Karpas-422 (cell line): Measurements from ENCODE around the gene POLR2F. TPM values are rescaled to one million over a fixed set of nuclear protein-coding genes. Genes with fewer than 3 reads are reported as not detected.

Source experiments
- DNase-seq: peaks from one replicate; pipeline ENCODE4 v3.0.0-alpha.2; 2015
- H2AFZ ChIP-seq: fragments of 200-600 bp; sonication (generic); 2 replicates; pipeline ENCODE4 v1.6.1; 2014; ENCODE audit warnings: antibody characterized with exemption, low read length, mixed read lengths
- H3K27ac ChIP-seq: fragments of 200-600 bp; sonication (generic); 2 replicates; pipeline ENCODE4 v1.5.1; 2014; ENCODE audit warnings: mild to moderate bottlenecking, low read length, moderate library complexity
- H3K27me3 ChIP-seq: fragments of 200-600 bp; sonication (generic); 2 replicates; pipeline ENCODE4 v1.6.1; 2014; ENCODE audit warnings: low read length, mixed read lengths
- H3K36me3 ChIP-seq: fragments of 200-600 bp; sonication (generic); 2 replicates; pipeline ENCODE4 v1.6.1; 2014; ENCODE audit warnings: low read length, mixed read lengths; ENCODE audit not compliant: insufficient read depth
- H3K4me1 ChIP-seq: fragments of 200-600 bp; sonication (generic); 2 replicates; pipeline ENCODE4 v1.6.1; 2014; ENCODE audit warnings: mild to moderate bottlenecking, low read length, mixed read lengths
- H3K4me2 ChIP-seq: fragments of 200-600 bp; sonication (generic); 2 replicates; pipeline ENCODE4 v1.6.1; 2014; ENCODE audit warnings: low read length, low read depth, mild to moderate bottlenecking; ENCODE audit not compliant: poor library complexity, severe bottlenecking
- H3K4me3 ChIP-seq: fragments of 200-600 bp; sonication (generic); 2 replicates; pipeline ENCODE4 v1.5.1; 2014; ENCODE audit warnings: mild to moderate bottlenecking, antibody characterized with exemption, low read length, mixed read lengths
- H3K79me2 ChIP-seq: fragments of 200-600 bp; sonication (generic); 2 replicates; pipeline ENCODE4 v1.6.1; 2014; ENCODE audit warnings: mild to moderate bottlenecking, low read length, mixed read lengths
- H3K9ac ChIP-seq: fragments of 200-600 bp; sonication (generic); 2 replicates; pipeline ENCODE4 v1.6.0; 2014; ENCODE audit warnings: low read length
- H3K9me2 ChIP-seq: fragments of 200-600 bp; sonication (generic), shearing (Covaris generic); replicated peaks from 2 replicates; pipeline ENCODE4 v1.6.0; 2014; ENCODE audit warnings: mild to moderate bottlenecking, low read length, moderate library complexity; ENCODE audit not compliant: insufficient read depth
- H3K9me3 ChIP-seq: fragments of 300-700, 200-600 bp; sonication (generic); 2 replicates; pipeline ENCODE4 v1.6.1; 2014; ENCODE audit warnings: low read length, mixed read lengths
- H4K20me1 ChIP-seq: fragments of 200-600 bp; sonication (generic); 2 replicates; pipeline ENCODE4 v1.6.1; 2014; ENCODE audit warnings: mild to moderate bottlenecking, antibody characterized with exemption, low read length, low read depth; ENCODE audit not compliant: insufficient read depth
- total RNA-seq: library from RNA; depleted of rRNA; stranded (reverse); fragments of >200 nt; shearing (Covaris generic); gene quantifications from 2 replicates; pipeline ENCODE4 v1.2.3, GENCODE V29; 2014; ENCODE audit warnings: low replicate concordance

Gene POLR2F
- total RNA-seq, 1 experiment from 2014 or later: 41.9 TPM

DNA sequence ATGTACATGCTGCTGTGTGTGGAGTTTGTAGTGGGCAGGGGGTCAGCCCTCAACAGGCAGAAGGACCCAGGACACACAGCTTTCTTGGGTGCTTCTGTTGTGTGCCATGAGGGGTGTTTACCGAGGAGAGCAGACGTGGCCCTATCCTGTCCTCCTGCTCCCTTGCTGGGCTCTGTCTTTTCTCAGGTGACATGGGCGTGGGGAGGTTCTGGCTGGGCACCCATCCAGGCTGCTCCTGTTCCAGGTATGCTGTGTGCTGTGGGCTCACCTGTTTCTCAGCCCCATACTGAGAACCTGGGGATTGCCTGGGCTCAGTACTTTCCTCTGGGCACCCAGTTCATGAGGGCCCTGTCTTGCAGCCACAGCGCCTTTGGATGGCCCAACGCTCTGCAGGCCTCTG is 24.1 kb upstream of the POLR2F start:
- H3K27ac ChIP-seq: no peak overlapping the region
- peaks cover 48% of the 10 kb centered on the region for H3K4me1 ChIP-seq
- H3K9me3 ChIP-seq: no peaks in the 10 kb centered on the region
- H3K9ac ChIP-seq: no peak overlapping the region
- no peaks in the 10 kb centered on the region for H3K9me2 ChIP-seq
- DNase-seq: no peak
- no peaks in the 10 kb centered on the region for H3K79me2 ChIP-seq
- no peak overlapping the region for H3K4me3 ChIP-seq
- 0 out of 2 replicates have a peak, but pooled peaks cover 5% of the 10 kb centered on the region for H4K20me1 ChIP-seq
- peaks cover 6% of the 10 kb centered on the region for H3K36me3 ChIP-seq
- no peaks in the 10 kb centered on the region for H3K27me3 ChIP-seq
- H2AFZ ChIP-seq: no peak overlapping the region
- no peak overlapping the region for H3K4me2 ChIP-seq

DNA sequence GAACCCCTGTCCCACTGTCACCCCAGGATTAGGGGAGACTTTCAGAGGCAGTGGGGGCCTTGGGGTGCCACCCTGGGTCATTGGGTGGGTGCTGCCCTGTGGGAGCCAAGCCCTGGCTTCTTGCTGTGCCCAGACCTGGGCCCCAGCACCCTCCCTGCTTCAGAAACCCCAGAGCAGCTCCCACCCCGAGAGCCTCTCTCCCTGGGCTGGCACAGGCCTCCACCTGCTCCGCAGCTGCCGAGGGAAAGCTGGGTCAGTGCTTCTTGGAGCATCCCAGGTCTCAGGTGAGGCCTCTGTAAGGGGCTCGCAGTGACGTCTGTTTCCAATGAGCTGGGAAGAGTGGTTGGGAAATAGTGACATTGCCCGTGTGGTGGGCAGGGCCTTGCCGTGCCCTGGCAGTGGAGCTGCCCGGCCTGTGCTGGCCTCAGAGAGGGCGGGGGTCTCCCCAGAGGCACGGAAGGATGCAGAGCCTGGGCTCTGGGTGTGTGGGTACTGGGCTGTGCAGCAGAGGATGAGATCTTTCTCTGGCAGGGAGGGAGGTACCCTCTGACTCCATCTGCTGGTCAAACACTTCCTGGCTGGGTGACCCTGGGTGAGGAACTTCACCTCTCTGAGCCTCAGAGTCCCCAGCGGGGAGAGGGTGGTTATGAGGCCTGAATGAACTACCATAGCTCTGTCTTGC is 23.1 kb upstream of the POLR2F start:
- H3K27ac ChIP-seq: peak overlapping the region; percentile 90
- 0 out of 2 replicates have a peak, but pooled peaks cover 5% of the 10 kb centered on the region for H4K20me1 ChIP-seq
- H3K4me2 ChIP-seq: peak overlapping the region; percentile 57
- H3K9me3 ChIP-seq: no peaks in the 10 kb centered on the region
- H3K9ac ChIP-seq: peak overlapping the region; percentile 37; the same call in 1 of the 2 replicates
- peaks cover 48% of the 10 kb centered on the region for H3K4me1 ChIP-seq
- peaks cover 6% of the 10 kb centered on the region for H3K36me3 ChIP-seq
- no peak overlapping the region for H2AFZ ChIP-seq
- peak; percentile 76 for DNase-seq
- H3K79me2 ChIP-seq: no peaks in the 10 kb centered on the region
- no peak overlapping the region for H3K4me3 ChIP-seq
- no peaks in the 10 kb centered on the region for H3K9me2 ChIP-seq
- H3K27me3 ChIP-seq: no peaks in the 10 kb centered on the region

DNA sequence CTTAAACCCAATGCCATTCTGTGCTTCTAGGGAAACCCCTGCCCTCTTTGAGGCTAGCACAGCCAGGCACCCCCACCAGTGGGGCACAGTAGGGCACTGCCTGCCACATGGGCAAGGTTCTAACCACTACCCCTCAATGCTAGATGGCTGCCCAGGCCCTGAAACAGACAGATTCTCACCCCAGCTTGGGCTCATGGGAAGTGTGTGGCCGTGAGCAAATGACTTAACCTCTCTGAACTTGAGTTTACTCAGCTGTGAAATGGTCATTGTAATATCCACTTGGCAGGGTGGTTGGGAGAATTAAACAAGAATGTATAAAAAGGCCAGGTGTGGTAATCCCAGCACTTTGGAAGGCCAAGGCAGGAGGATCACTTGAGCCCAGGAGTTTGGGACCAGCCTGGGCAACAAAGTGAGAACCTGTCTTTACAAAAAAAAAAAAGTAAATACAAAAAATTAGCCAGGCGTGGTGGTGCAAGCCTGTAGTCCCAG is 22.5 kb upstream of the POLR2F start:
- Histone ChIP-seq H4K20me1 (0 out of 2 replicates have a peak, but pooled peaks cover 5% of the 10 kb centered on the region), H3K27me3 (no peaks in the 10 kb centered on the region), H2AFZ (no peak overlapping the region), H3K9me3 (no peaks in the 10 kb centered on the region), H3K9ac (peak overlapping the region; percentile 37; the same call in 1 of the 2 replicates), H3K27ac (peak overlapping the region; percentile 90), H3K9me2 (no peaks in the 10 kb centered on the region), H3K4me1 (peaks cover 48% of the 10 kb centered on the region), H3K36me3 (peaks cover 6% of the 10 kb centered on the region), H3K4me3 (no peak overlapping the region), H3K79me2 (no peaks in the 10 kb centered on the region), H3K4me2 (peak overlapping the region; percentile 57)
- DNase-seq: no peak

DNA sequence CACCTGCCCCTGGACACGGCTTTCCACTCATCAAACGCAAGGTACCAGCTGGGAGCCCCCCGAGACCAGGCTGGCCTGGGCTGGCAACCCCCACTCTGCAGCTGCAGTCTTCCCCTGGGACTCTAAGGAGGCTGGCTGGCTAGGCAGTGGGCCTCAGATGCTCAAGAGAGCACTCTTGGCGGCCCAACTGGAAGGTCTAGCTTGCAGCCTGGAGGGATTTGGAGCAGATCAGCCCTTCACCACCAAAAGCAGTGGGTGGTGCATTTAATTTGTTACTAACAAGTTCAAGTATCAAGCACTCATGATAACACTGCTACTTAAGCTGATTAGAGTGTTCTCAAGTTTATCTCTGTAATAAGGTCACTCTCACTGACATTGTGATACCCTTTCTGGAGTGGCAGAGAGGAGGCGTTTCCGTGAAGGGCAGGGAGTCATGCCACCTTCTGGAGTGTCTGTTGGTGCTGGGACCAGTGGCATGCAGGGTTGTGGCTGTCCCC is 21.6 kb upstream of the POLR2F start:
- H3K9me2 ChIP-seq: no peaks in the 10 kb centered on the region
- H2AFZ ChIP-seq: no peak overlapping the region
- peak overlapping the region; percentile 37 for H3K9ac ChIP-seq
- no peaks in the 10 kb centered on the region for H3K79me2 ChIP-seq
- H3K27ac ChIP-seq: peak overlapping the region; percentile 90
- peak overlapping the region; percentile 37; the same call in 1 of the 2 replicates for H3K4me3 ChIP-seq
- H3K4me1 ChIP-seq: peaks cover 48% of the 10 kb centered on the region
- 0 out of 2 replicates have a peak, but pooled peaks cover 5% of the 10 kb centered on the region for H4K20me1 ChIP-seq
- H3K27me3 ChIP-seq: no peaks in the 10 kb centered on the region
- peaks cover 6% of the 10 kb centered on the region; the same call in 1 of the 2 replicates for H3K36me3 ChIP-seq
- H3K4me2 ChIP-seq: peak overlapping the region; percentile 57
- H3K9me3 ChIP-seq: no peaks in the 10 kb centered on the region
- peak; percentile 76 for DNase-seq

DNA sequence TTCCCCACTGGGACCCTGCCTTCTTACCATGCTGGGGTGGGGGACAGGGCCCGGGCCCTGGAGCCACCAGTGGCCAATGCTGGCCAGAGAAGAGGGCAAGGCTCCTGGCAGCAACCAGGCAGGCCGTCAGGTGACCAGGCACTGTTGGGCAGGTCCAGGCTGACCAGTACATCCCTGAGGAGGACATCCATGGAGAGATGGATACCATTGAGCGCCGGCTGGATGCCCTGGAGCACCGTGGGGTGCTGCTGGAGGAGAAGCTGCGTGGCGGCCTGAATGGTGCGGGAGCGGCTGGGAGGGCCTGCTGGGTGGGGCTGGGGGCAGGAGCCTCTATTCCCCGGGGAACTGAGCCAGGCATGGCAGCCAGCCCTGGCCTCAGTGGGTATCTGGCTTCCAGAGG is 21.1 kb upstream of the POLR2F start:
- Histone ChIP-seq H3K36me3 (peaks cover 6% of the 10 kb centered on the region; the same call in 1 of the 2 replicates), H3K4me1 (peaks cover 48% of the 10 kb centered on the region), H3K4me2 (peak overlapping the region; percentile 57), H3K4me3 (peak overlapping the region; percentile 37; the same call in 1 of the 2 replicates), H3K27me3 (no peaks in the 10 kb centered on the region), H3K9me2 (no peaks in the 10 kb centered on the region), H3K9ac (peak overlapping the region; percentile 37), H3K27ac (peak overlapping the region; percentile 90), H4K20me1 (0 out of 2 replicates have a peak, but pooled peaks cover 5% of the 10 kb centered on the region), H2AFZ (no peak overlapping the region), H3K9me3 (no peaks in the 10 kb centered on the region), H3K79me2 (no peaks in the 10 kb centered on the region)
- no peak for DNase-seq

DNA sequence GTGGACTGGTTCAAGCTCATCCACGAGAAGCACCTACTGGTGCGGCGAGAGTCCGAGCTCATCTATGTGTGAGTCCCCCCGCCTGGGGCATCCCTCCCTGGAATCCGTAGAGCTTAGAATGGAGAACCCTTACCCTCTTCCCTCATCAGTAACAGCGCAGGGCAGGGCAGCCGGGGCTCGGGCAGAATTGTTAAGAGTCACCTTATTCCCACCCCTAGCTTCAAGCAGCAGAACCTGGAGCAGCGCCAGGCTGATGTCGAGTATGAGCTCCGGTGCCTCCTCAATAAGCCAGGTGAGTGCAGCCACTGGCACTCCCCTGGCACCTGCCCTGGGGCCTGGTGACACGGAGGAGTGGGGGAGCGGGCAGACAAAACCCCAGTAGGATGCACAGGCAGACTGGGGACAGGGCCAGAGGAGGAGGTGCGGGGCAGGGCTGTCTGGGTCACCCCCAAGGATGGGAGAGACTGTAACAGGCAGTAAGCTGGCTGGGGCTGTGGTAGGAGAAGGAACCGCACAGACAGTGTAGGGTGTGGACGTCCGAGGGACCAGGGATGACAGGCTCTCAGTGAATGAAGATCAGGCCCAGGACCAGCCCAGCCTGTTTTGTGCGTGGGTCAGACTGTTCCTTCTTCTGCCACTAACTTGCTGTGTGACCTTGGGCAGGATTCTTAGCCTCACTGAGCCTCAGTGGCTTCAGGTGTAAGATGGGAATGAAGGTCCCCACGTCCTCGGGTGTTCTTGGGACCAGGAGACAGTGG is 20.5 kb upstream of the POLR2F start:
- Histone ChIP-seq H3K9me3 (no peaks in the 10 kb centered on the region), H2AFZ (no peak overlapping the region), H3K4me1 (peaks cover 48% of the 10 kb centered on the region), H3K4me2 (no peak overlapping the region), H3K9me2 (no peaks in the 10 kb centered on the region), H3K27ac (peak overlapping the region; percentile 90), H3K36me3 (peaks cover 6% of the 10 kb centered on the region; the same call in 1 of the 2 replicates), H4K20me1 (0 out of 2 replicates have a peak, but pooled peaks cover 5% of the 10 kb centered on the region), H3K27me3 (no peaks in the 10 kb centered on the region), H3K79me2 (no peaks in the 10 kb centered on the region), H3K4me3 (no peak overlapping the region), H3K9ac (no peak overlapping the region)
- DNase-seq: no peak

DNA sequence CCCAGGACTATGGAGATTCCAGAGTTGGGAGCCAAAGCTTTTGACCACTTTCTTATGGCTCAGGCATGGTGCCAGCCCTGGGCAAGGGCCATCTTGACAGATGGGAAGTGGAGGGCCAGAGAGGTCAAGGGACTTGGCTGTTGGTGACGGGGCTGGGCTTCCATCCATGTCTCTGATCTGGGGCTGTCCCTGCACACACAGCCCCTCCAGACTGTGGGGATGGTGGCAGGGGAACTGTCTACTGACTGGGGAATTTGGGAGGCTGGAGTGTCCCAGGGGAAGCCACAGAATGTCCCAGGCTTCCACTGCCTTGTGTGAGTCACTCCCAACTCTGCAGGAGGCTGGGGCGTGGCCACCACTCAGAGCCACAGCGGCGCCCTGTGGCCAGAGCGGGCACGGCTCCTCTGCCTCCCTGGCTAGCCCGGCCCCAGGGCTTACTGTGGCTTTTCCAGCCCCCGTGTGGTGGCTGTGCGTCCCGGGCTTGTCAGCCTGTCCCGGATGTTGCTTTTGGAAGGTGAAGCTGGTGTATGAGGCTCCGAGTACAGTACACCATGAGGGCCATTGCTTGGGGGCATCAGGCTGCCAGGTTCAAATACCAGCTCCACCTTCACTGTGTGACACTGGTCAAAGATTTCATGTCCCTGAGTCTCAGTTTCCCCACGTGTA is 19.7 kb upstream of the POLR2F start:
- Histone ChIP-seq H3K9me2 (no peaks in the 10 kb centered on the region), H3K27ac (0 out of 2 replicates have a peak overlapping the region, but pooled peaks have one; percentile 90), H4K20me1 (0 out of 2 replicates have a peak, but pooled peaks cover 5% of the 10 kb centered on the region), H3K4me3 (no peak overlapping the region), H3K9ac (peak overlapping the region; percentile 35), H3K4me2 (no peak overlapping the region), H2AFZ (no peak overlapping the region), H3K4me1 (peaks cover 48% of the 10 kb centered on the region), H3K27me3 (no peaks in the 10 kb centered on the region), H3K9me3 (no peaks in the 10 kb centered on the region), H3K79me2 (no peaks in the 10 kb centered on the region), H3K36me3 (peaks cover 6% of the 10 kb centered on the region; the same call in 1 of the 2 replicates)
- peak; percentile 93 for DNase-seq
